ENCODE measurements around the gene CACNA1I. TPM values are rescaled to one million over a fixed set of nuclear protein-coding genes. Genes with fewer than 3 reads are reported as not detected.

Gene CACNA1I
- total RNA-seq, 3 donors from 2014 or later = 0.19 to 0.41 (median 0.20) TPM

GRCh38 chr22:39647836-39648629 is 77.5 kb downstream of the CACNA1I start:
- DNase-seq (no peak), ATAC-seq (no peak)
- Histone ChIP-seq H3K4me1 (ENCODE audit: low read depth) (no peaks in the 10 kb centered on the region), H3K9me3 (no peaks in the 10 kb centered on the region), H3K36me3 (ENCODE audit: low read depth) (no peaks in the 10 kb centered on the region), H3K4me3 (no peak overlapping the region)
- TF ChIP-seq CTCF (IDR thresholded peaks at IDR 0.05) = no peak
- intact Hi-C loops (cut with DNase I, micrococcal nuclease) = no loop called here

GRCh38 chr22:39648630-39648950 is 78.0 kb downstream of the CACNA1I start:
- DNase-seq = no peak
- H3K4me3 ChIP-seq = no peak overlapping the region
- H3K9me3 ChIP-seq = no peaks in the 10 kb centered on the region
- intact Hi-C loops (cut with DNase I, micrococcal nuclease) = no loop called here
- no peak for TF ChIP-seq CTCF (IDR thresholded peaks at IDR 0.05)
- H3K4me1 ChIP-seq (ENCODE audit: low read depth) = no peaks in the 10 kb centered on the region
- no peaks in the 10 kb centered on the region for H3K36me3 ChIP-seq (ENCODE audit: low read depth)
- no peak for ATAC-seq

- ATAC-seq = no peak
- Histone ChIP-seq H3K4me3 (no peak overlapping the region), H3K9me3 (no peaks in the 10 kb centered on the region), H3K4me1 (ENCODE audit: low read depth) (no peaks in the 10 kb centered on the region), H3K36me3 (ENCODE audit: low read depth) (no peaks in the 10 kb centered on the region)
- intact Hi-C loops (cut with DNase I, micrococcal nuclease) = no loop called here
- no peak for TF ChIP-seq CTCF (IDR thresholded peaks at IDR 0.05)
- DNase-seq = no peak
Observed at GRCh38 chr22:39649500-39650089, 79.0 kb downstream of the CACNA1I start.

GRCh38 chr22:39651053-39651996 is 80.8 kb downstream of the CACNA1I start:
- no peaks in the 10 kb centered on the region for H3K4me1 ChIP-seq (ENCODE audit: low read depth)
- no peak for ATAC-seq

More at GRCh38 chr22:39651053-39651996, 80.8 kb downstream of the CACNA1I start:
- TF ChIP-seq CTCF (IDR thresholded peaks at IDR 0.05) = no peak
- DNase-seq = no peak
- no peak overlapping the region for H3K4me3 ChIP-seq
- H3K36me3 ChIP-seq (ENCODE audit: low read depth) = no peaks in the 10 kb centered on the region
- intact Hi-C loops (cut with DNase I, micrococcal nuclease) = no loop called here
- H3K9me3 ChIP-seq = no peaks in the 10 kb centered on the region

Data from mucosa of descending colon (tissue), 3 donors.